Ovary (tissue), 3 donors: ENCODE measurements around the gene TPRX1.
"Not testable (repeated sequence)": the region's sequence is repeated elsewhere in the genome, so short reads cannot be mapped to it uniquely, and the experiment has no call there.

Experiments
- EP300 ChIP-seq: sonication (generic); formaldehyde crosslinking; IDR thresholded peaks from one replicate; pipeline ENCODE4 v1.6.1; 2017; ENCODE audit warnings: antibody characterized with exemption
- POLR2A ChIP-seq: fragments of 450-650 bp; IDR thresholded peaks from one replicate; pipeline ENCODE4 v1.6.1; 2017; ENCODE audit warnings: antibody characterized with exemption, mild to moderate bottlenecking, moderate library complexity
- TF ChIP-seq, protein P1 (sequence below), 3 donors: fragments of 450-650 bp in 2 of 3; fragments of 200-600 bp in 1 of 3; IDR thresholded peaks; one replicate each; pipeline versions ENCODE4 v1.5.1 to v1.8.0; 2016 to 2022; ENCODE audit warnings: antibody characterized with exemption in 3 of 3, mild to moderate bottlenecking in 1 of 3
- donor health status: DM: no; HTN: no; CAD: no.

DNA sequence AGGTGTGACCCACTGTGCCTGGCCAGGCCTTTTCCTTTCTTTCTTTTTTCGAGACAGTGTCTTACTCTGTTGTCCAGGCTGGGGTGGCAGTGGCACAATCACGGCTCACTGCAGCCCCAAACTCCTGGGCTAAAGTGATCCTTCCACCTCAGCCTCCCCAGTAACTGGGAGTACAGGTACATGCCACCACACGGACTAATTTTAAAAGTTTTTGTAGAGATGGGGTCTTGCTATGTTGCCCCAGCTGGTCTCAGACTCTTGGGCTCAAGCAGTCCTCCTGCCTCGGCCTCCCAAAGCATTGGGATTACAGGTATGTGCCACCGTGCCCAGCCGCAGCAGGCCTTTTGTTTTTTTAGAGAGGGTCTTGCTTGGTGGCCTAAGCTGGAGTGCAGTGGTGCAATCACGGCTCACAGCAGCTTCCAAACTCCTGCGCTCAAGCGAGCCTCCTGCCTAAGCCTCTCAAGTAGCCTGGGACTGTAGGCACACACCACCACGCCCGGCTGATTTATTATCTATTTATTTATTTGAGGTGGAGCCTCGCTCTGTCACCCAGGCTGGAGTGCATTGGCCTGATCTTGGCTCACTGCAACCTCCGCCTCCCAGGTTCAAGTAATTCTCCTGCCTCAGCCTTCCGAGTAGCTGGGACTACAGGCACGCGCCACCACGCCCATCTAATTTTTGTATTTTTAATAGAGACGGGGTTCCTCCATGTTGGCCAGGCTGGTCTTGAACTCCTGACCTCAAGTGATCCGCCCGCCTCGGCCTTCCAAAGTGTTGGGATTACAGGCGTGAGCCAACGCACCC is 26.9 kb downstream of the TPRX1 start:
- TF ChIP-seq, protein P1, sequence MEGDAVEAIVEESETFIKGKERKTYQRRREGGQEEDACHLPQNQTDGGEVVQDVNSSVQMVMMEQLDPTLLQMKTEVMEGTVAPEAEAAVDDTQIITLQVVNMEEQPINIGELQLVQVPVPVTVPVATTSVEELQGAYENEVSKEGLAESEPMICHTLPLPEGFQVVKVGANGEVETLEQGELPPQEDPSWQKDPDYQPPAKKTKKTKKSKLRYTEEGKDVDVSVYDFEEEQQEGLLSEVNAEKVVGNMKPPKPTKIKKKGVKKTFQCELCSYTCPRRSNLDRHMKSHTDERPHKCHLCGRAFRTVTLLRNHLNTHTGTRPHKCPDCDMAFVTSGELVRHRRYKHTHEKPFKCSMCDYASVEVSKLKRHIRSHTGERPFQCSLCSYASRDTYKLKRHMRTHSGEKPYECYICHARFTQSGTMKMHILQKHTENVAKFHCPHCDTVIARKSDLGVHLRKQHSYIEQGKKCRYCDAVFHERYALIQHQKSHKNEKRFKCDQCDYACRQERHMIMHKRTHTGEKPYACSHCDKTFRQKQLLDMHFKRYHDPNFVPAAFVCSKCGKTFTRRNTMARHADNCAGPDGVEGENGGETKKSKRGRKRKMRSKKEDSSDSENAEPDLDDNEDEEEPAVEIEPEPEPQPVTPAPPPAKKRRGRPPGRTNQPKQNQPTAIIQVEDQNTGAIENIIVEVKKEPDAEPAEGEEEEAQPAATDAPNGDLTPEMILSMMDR (IDR thresholded peaks at IDR 0.05): not testable (repeated sequence)
- TF ChIP-seq POLR2A, EP300: not testable (repeated sequence)
